HAP-1 (cell line): ENCODE results near the gene DENND1A.

Experiments used
- DNase-seq, 2 experiments: peaks; one replicate each; pipeline ENCODE4 v3.0.0-alpha.2; 2016 to 2020; ENCODE audit warnings: low spot score in 2 of 2
- H3K27me3 ChIP-seq: fragments of 250-450 bp; sonication (Bioruptor Pico); 2 replicates; pipeline ENCODE4 v1.5.1; 2020; ENCODE audit warnings: low read depth, mild to moderate bottlenecking, moderate library complexity
- H3K36me3 ChIP-seq: fragments of 250-450 bp; sonication (Bioruptor Pico); replicated peaks from 2 replicates; pipeline ENCODE4 v1.5.1; 2020; ENCODE audit warnings: mild to moderate bottlenecking
- H3K4me1 ChIP-seq: fragments of 250-450 bp; sonication (Bioruptor Pico); 2 replicates; pipeline ENCODE4 v1.5.1; 2020; ENCODE audit warnings: mild to moderate bottlenecking
- H3K4me3 ChIP-seq: fragments of 250-450 bp; sonication (Bioruptor Pico); 2 replicates; pipeline ENCODE4 v1.5.1; 2020; ENCODE audit warnings: mild to moderate bottlenecking, moderate library complexity
- H3K9me3 ChIP-seq: fragments of 250-450 bp; sonication (Bioruptor Pico); 2 replicates; pipeline ENCODE4 v1.5.1; 2020; ENCODE audit warnings: mild to moderate bottlenecking, moderate library complexity
- in situ Hi-C: fragments of 300-500 bp; cut with MboI; formaldehyde crosslinking; loops from 3 replicates; pipeline ENCODE4 v1.14.3; 2020; ENCODE audit warnings: low sequenced_read_pairs, inconsistent platforms, mixed read lengths

DENND1A gene

GRCh38 chr9:123373946-123374345 lies 556.0 kb downstream of the DENND1A start:
- H3K9me3 ChIP-seq, result no peaks in the 10 kb centered on the region
- 0 out of 2 replicates have a peak, but pooled peaks cover 2% of the 10 kb centered on the region for H3K27me3 ChIP-seq
- in situ Hi-C loops, result loop anchor here (25.0 kb wide), 1 partner anchor 1262 kb away; no protein-coding TSS in a partner anchor
- H3K4me1 ChIP-seq, result peaks cover 4% of the 10 kb centered on the region; the same call in 1 of the 2 replicates
- H3K4me3 ChIP-seq, result no peak overlapping the region
- peak in 1 of 2 experiments; percentile 51 for DNase-seq
- H3K36me3 ChIP-seq, result no peaks in the 10 kb centered on the region

- H3K4me1 ChIP-seq, result peaks cover 4% of the 10 kb centered on the region; the same call in 1 of the 2 replicates
- H3K9me3 ChIP-seq, result no peaks in the 10 kb centered on the region
- in situ Hi-C loops, result loop anchor here (25.0 kb wide), 1 partner anchor 1261 kb away; no protein-coding TSS in a partner anchor
- H3K36me3 ChIP-seq, result no peaks in the 10 kb centered on the region
- DNase-seq, result no peak
- 0 out of 2 replicates have a peak, but pooled peaks cover 2% of the 10 kb centered on the region for H3K27me3 ChIP-seq
- H3K4me3 ChIP-seq, result no peak overlapping the region
Measured at GRCh38 chr9:123373447-123373923, 556.4 kb downstream of the DENND1A start.

GRCh38 chr9:123372766-123373446 lies 557.0 kb downstream of the DENND1A start:
- in situ Hi-C loops, result loop anchor here (25.0 kb wide), 1 partner anchor 1261 kb away; no protein-coding TSS in a partner anchor
- no peak for DNase-seq
- H3K4me3 ChIP-seq, result no peak overlapping the region
- H3K4me1 ChIP-seq, result peaks cover 4% of the 10 kb centered on the region; the same call in 1 of the 2 replicates
- 0 out of 2 replicates have a peak, but pooled peaks cover 2% of the 10 kb centered on the region for H3K27me3 ChIP-seq
- no peaks in the 10 kb centered on the region for H3K36me3 ChIP-seq
- H3K9me3 ChIP-seq, result no peaks in the 10 kb centered on the region

GRCh38 chr9:123371805-123372590 lies 557.9 kb downstream of the DENND1A start:
- no peaks in the 10 kb centered on the region for H3K36me3 ChIP-seq
- DNase-seq, result no peak
- no peaks in the 10 kb centered on the region for H3K9me3 ChIP-seq
- H3K27me3 ChIP-seq, result 0 out of 2 replicates have a peak, but pooled peaks cover 2% of the 10 kb centered on the region
- in situ Hi-C loops, result loop anchor here (25.0 kb wide), 1 partner anchor 1260 kb away; no protein-coding TSS in a partner anchor
- no peak overlapping the region for H3K4me3 ChIP-seq
- peaks cover 4% of the 10 kb centered on the region; the same call in 1 of the 2 replicates for H3K4me1 ChIP-seq

GRCh38 chr9:123371228-123371584 lies 558.7 kb downstream of the DENND1A start:
- Histone ChIP-seq H3K9me3 (no peaks in the 10 kb centered on the region), H3K27me3 (0 out of 2 replicates have a peak, but pooled peaks cover 2% of the 10 kb centered on the region), H3K4me3 (no peak overlapping the region), H3K36me3 (no peaks in the 10 kb centered on the region), H3K4me1 (peaks cover 4% of the 10 kb centered on the region; the same call in 1 of the 2 replicates)
- in situ Hi-C loops, result loop anchor here (25.0 kb wide), 1 partner anchor 1259 kb away; no protein-coding TSS in a partner anchor
- no peak for DNase-seq

GRCh38 chr9:123370526-123371227 lies 559.2 kb downstream of the DENND1A start:
- H3K9me3 ChIP-seq, result no peaks in the 10 kb centered on the region
- peaks cover 3% of the 10 kb centered on the region; the same call in 1 of the 2 replicates for H3K4me1 ChIP-seq
- no peak for DNase-seq
- 0 out of 2 replicates have a peak, but pooled peaks cover 2% of the 10 kb centered on the region for H3K27me3 ChIP-seq
- H3K36me3 ChIP-seq, result no peaks in the 10 kb centered on the region
- in situ Hi-C loops, result loop anchor here (25.0 kb wide), 1 partner anchor 1258 kb away; no protein-coding TSS in a partner anchor
- H3K4me3 ChIP-seq, result no peak overlapping the region

- 0 out of 2 replicates have a peak, but pooled peaks cover 2% of the 10 kb centered on the region for H3K27me3 ChIP-seq
- no peaks in the 10 kb centered on the region for H3K4me1 ChIP-seq
- no peak overlapping the region for H3K4me3 ChIP-seq
- no peaks in the 10 kb centered on the region for H3K36me3 ChIP-seq
- DNase-seq, result no peak
- in situ Hi-C loops, result loop anchor here (25.0 kb wide), 1 partner anchor 1258 kb away; no protein-coding TSS in a partner anchor
- no peaks in the 10 kb centered on the region for H3K9me3 ChIP-seq
Measured at GRCh38 chr9:123370108-123370507, 559.8 kb downstream of the DENND1A start.

- no peaks in the 10 kb centered on the region for H3K36me3 ChIP-seq
- 0 out of 2 replicates have a peak, but pooled peaks cover 2% of the 10 kb centered on the region for H3K27me3 ChIP-seq
- no peaks in the 10 kb centered on the region for H3K4me1 ChIP-seq
- H3K9me3 ChIP-seq, result no peaks in the 10 kb centered on the region
- in situ Hi-C loops, result loop anchor here (25.0 kb wide), 1 partner anchor 1257 kb away; no protein-coding TSS in a partner anchor
- no peak for DNase-seq
- H3K4me3 ChIP-seq, result no peak overlapping the region
Measured at GRCh38 chr9:123369296-123369695, 560.6 kb downstream of the DENND1A start.

GRCh38 chr9:123368536-123369153 lies 561.3 kb downstream of the DENND1A start:
- H3K4me3 ChIP-seq, result no peak overlapping the region
- H3K36me3 ChIP-seq, result no peaks in the 10 kb centered on the region
- DNase-seq, result no peak
- in situ Hi-C loops, result loop anchor here (25.0 kb wide), 1 partner anchor 1256 kb away; no protein-coding TSS in a partner anchor
- H3K4me1 ChIP-seq, result no peaks in the 10 kb centered on the region
- H3K27me3 ChIP-seq, result 0 out of 2 replicates have a peak, but pooled peaks cover 2% of the 10 kb centered on the region
- H3K9me3 ChIP-seq, result no peaks in the 10 kb centered on the region

GRCh38 chr9:123368023-123368422 lies 561.9 kb downstream of the DENND1A start:
- no peak for DNase-seq
- no peaks in the 10 kb centered on the region for H3K4me1 ChIP-seq
- H3K9me3 ChIP-seq, result no peaks in the 10 kb centered on the region
- no peak overlapping the region for H3K4me3 ChIP-seq
- in situ Hi-C loops, result loop anchor here (25.0 kb wide), 1 partner anchor 1256 kb away; no protein-coding TSS in a partner anchor
- H3K27me3 ChIP-seq, result 0 out of 2 replicates have a peak, but pooled peaks cover 2% of the 10 kb centered on the region
- H3K36me3 ChIP-seq, result no peaks in the 10 kb centered on the region

GRCh38 chr9:123365881-123366528 lies 563.9 kb downstream of the DENND1A start:
- Histone ChIP-seq H3K36me3 (no peaks in the 10 kb centered on the region), H3K4me3 (no peak overlapping the region), H3K9me3 (no peaks in the 10 kb centered on the region), H3K4me1 (no peaks in the 10 kb centered on the region), H3K27me3 (no peaks in the 10 kb centered on the region)
- no peak for DNase-seq
- in situ Hi-C loops, result loop anchor here (25.0 kb wide), 1 partner anchor 1254 kb away; no protein-coding TSS in a partner anchor

GRCh38 chr9:123365287-123365880 lies 564.5 kb downstream of the DENND1A start:
- Histone ChIP-seq H3K9me3 (no peaks in the 10 kb centered on the region), H3K27me3 (no peaks in the 10 kb centered on the region), H3K36me3 (no peaks in the 10 kb centered on the region), H3K4me3 (no peak overlapping the region), H3K4me1 (peaks cover 5% of the 10 kb centered on the region)
- in situ Hi-C loops, result loop anchor here (25.0 kb wide), 1 partner anchor 1253 kb away; no protein-coding TSS in a partner anchor
- DNase-seq, result no peak
